HepG2 (cell line): ENCODE data around the gene METTL4. TPM values are rescaled to one million over a fixed set of nuclear protein-coding genes. Genes with fewer than 3 reads are reported as not detected.

Source experiments
- LCORL ChIP-seq, 2 experiments: fragments of 450-650 bp in 1 of 2; sonication (generic) in 1 of 2; formaldehyde crosslinking in 1 of 2; IDR thresholded peaks; 2 replicates each; pipeline versions ENCODE4 v1.5.0 to v1.6.1; 2017 to 2020; ENCODE audit warnings: antibody characterized with exemption in 1 of 2, missing genetic modification reagents in 1 of 2
- PRDM10 ChIP-seq: sonication (generic); formaldehyde crosslinking; IDR thresholded peaks from 2 replicates; pipeline ENCODE4 v1.4.0; 2020; ENCODE audit warnings: low read depth, missing genetic modification reagents
- REPIN1 ChIP-seq: sonication (generic); formaldehyde crosslinking; IDR thresholded peaks from 2 replicates; pipeline ENCODE4 v1.8.0; 2022; ENCODE audit warnings: missing genetic modification reagents, low read depth, mild to moderate bottlenecking, borderline replicate concordance
- TAF1 ChIP-seq: sonication (generic); formaldehyde crosslinking; IDR thresholded peaks from 2 replicates; pipeline ENCODE4 v1.4.0; 2020; ENCODE audit warnings: missing genetic modification reagents
- ZNF354B ChIP-seq: sonication (generic); formaldehyde crosslinking; IDR thresholded peaks from 2 replicates; pipeline ENCODE4 v1.8.0; 2022; ENCODE audit warnings: mild to moderate bottlenecking, missing genetic modification reagents
- polyA plus RNA-seq, 8 experiments: library from polyadenylated mRNA; depleted of rRNA in 3 of 8; stranded (reverse) in 7 of 8; unstranded in 1 of 8; fragments of >200 nt; fragmentation: Illumina TruSeq in 4 of 8; extraction: Trizol in 4 of 8; gene quantifications; 2 replicates each; pipeline versions ENCODE4 v1.2.1 to v1.2.3, GENCODE V29; 2011 to 2016; ENCODE audit warnings: low read depth in 4 of 8, missing spikeins in 1 of 8, mixed read lengths in 1 of 8; ENCODE audit not compliant: insufficient read depth in 1 of 8
- total RNA-seq, 5 experiments: library from RNA; depleted of rRNA; stranded (reverse); fragments of >200 nt; fragmentation: Illumina TruSeq; extraction: Trizol; gene quantifications; 2 replicates each; pipeline ENCODE4 v1.2.3, GENCODE V29; 2016; ENCODE audit warnings: low read depth in 1 of 5
- TF ChIP-seq, protein P1 (sequence below): sonication (generic); formaldehyde crosslinking; IDR thresholded peaks from 2 replicates; pipeline ENCODE4 v1.8.1; 2022; ENCODE audit warnings: low read depth, mild to moderate bottlenecking, missing genetic modification reagents

The METTL4 gene
- total and polyA plus RNA-seq, 2 of the 13 experiments (the other 11 are each of a cell fraction or from before 2014, with no cell fraction given): 6.8 to 8.1 TPM

DNA sequence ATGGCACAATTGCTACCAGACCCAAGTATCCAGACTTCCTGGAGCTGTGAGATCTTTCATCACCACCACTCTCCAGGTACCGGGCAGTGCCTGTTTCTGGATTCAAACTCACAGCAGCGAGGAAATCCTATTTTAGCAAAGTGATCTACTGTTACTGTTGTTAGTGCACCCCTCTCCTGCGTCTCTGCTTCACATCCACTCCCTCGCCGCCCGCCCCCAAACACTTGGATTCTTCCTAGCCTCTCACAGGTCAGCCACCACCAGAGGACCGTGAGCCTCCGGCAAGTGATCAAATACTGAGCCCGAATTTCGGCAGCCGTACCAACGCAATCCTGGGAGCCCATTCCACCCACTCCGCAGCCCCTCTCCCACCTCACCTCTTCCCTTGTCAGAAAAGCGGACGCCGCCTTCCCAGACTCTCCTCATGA, 519 bp downstream of the METTL4 start (continued):
- TF ChIP-seq, protein P1, sequence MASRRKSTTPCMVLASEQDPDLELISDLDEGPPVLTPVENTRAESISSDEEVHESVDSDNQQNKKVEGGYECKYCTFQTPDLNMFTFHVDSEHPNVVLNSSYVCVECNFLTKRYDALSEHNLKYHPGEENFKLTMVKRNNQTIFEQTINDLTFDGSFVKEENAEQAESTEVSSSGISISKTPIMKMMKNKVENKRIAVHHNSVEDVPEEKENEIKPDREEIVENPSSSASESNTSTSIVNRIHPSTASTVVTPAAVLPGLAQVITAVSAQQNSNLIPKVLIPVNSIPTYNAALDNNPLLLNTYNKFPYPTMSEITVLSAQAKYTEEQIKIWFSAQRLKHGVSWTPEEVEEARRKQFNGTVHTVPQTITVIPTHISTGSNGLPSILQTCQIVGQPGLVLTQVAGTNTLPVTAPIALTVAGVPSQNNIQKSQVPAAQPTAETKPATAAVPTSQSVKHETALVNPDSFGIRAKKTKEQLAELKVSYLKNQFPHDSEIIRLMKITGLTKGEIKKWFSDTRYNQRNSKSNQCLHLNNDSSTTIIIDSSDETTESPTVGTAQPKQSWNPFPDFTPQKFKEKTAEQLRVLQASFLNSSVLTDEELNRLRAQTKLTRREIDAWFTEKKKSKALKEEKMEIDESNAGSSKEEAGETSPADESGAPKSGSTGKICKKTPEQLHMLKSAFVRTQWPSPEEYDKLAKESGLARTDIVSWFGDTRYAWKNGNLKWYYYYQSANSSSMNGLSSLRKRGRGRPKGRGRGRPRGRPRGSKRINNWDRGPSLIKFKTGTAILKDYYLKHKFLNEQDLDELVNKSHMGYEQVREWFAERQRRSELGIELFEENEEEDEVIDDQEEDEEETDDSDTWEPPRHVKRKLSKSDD (CRISPR knock-in tag): no peak
- TF ChIP-seq LCORL (IDR thresholded peaks at IDR 0.05) (0 out of 2 replicates have a peak, but pooled peaks have one; percentile 56), LCORL (CRISPR knock-in tag; IDR thresholded peaks at IDR 0.05) (no peak; the same call in 1 of the 2 replicates), PRDM10 (peak; percentile 92), ZNF354B (no peak), REPIN1 (no peak), TAF1 (CRISPR knock-in tag) (no peak)
